ENCODE data around the gene STAT4.

- TF ChIP-seq CTCF (conservative IDR thresholded peaks at IDR 0.05; ENCODE audit: low read depth, low read length) (peak; percentile 73), EZH2 (IDR thresholded peaks at IDR 0.05; ENCODE audit: borderline replicate concordance, low read depth, low read length, poor library complexity, severe bottlenecking) (no peak)
Measured at GRCh38 chr2:191155608-191156071, 4.8 kb upstream of the STAT4 start.

All from A673 (cell line).